ENCODE measurements around the gene TMEM271.

DNA sequence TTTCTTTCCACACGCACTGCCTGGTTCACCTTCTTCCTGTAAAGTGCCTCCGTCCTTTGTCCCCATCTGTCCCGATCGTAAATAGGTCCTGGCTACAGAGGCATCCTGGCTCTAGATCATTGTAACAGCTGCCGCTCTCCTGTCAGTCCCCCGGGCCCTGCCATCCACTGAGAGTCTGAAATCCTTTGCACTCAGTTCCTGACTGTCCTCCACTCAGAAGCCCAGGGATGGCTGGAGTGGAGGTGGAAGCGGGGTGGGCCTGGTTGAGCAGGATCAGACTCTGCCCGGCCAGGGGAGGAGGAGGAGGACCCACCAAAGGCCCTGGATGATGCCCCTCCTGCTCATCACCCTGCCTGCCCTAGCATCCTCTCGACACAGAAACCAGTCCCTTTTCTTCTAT is 47.3 kb downstream of the TMEM271 start:
- TF ChIP-seq, protein P1, sequence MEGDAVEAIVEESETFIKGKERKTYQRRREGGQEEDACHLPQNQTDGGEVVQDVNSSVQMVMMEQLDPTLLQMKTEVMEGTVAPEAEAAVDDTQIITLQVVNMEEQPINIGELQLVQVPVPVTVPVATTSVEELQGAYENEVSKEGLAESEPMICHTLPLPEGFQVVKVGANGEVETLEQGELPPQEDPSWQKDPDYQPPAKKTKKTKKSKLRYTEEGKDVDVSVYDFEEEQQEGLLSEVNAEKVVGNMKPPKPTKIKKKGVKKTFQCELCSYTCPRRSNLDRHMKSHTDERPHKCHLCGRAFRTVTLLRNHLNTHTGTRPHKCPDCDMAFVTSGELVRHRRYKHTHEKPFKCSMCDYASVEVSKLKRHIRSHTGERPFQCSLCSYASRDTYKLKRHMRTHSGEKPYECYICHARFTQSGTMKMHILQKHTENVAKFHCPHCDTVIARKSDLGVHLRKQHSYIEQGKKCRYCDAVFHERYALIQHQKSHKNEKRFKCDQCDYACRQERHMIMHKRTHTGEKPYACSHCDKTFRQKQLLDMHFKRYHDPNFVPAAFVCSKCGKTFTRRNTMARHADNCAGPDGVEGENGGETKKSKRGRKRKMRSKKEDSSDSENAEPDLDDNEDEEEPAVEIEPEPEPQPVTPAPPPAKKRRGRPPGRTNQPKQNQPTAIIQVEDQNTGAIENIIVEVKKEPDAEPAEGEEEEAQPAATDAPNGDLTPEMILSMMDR (IDR thresholded peaks at IDR 0.05), result no peak
- TF ChIP-seq POLR2AphosphoS5 (IDR thresholded peaks at IDR 0.05; ENCODE audit: insufficient read depth in 1 of 2, low read depth in 1 of 2) (no peak), POLR2A (IDR thresholded peaks at IDR 0.05) (no peak)
